K562 (cell line): ENCODE measurements around the gene CFL1. TPM values are rescaled to one million over a fixed set of nuclear protein-coding genes. Genes with fewer than 3 reads are reported as not detected.

Experiments
- ATAC-seq: fragments of 200-7000 bp; cut with Tn5 transposase; 3 replicates; pipeline ENCODE4 v1.9.1; 2020; ENCODE audit warnings: moderate library complexity
- BruUV-seq: library from RNA; stranded (reverse); fragments of 400-500 nt; replicated peaks from 2 replicates; lab custom pipeline; 2021; lab: Mats Ljungman, UMichigan
- CTCF ChIA-PET: fragments of 300-600 bp; formaldehyde crosslinking; extraction: SDS; loops from one replicate; lab custom pipeline; 2021; ENCODE audit warnings: low intra/inter-chr PET ratio; lab: Yijun Ruan, JAX
- POLR2A ChIA-PET: fragments of 300-600, 350-650 bp; sonication (Branson Sonifier 250); formaldehyde crosslinking; extraction: SDS; loops from one replicate; lab custom pipeline; 2021; ENCODE audit warnings: antibody characterized with exemption, inconsistent platforms; lab: Yijun Ruan, JAX
- DNase-seq, 4 experiments: peaks; one replicate each; pipeline versions ENCODE4 v3.0.0 to v3.0.0-alpha.2; 2011 to 2018; ENCODE audit warnings: low spot score in 3 of 4, mixed read lengths in 3 of 4; ENCODE audit errors: extremely low read depth in 1 of 4
- FAIRE-seq: peaks from 2 replicates; lab custom pipeline; 2011; peaks lifted over from hg19 to GRCh38; lab: Jason Lieb, UNC
- H2AFZ ChIP-seq: 2 replicates; pipeline ENCODE4 v1.6.0; 2011; ENCODE audit warnings: low read depth, low read length, control low read depth, inconsistent platforms
- H3K27ac ChIP-seq: fragments of 200-600 bp; 3 replicates; pipeline ENCODE4 v1.8.0; 2011; ENCODE audit warnings: low read depth, mild to moderate bottlenecking, control low read depth, inconsistent platforms, low read length, moderate library complexity, mixed read lengths; ENCODE audit errors: extremely low read depth
- H3K27me3 ChIP-seq, 2 experiments: fragments of 300-600 bp in 1 of 2; 2 replicates in 1 of 2; 3 replicates in 1 of 2; pipeline versions ENCODE4 v1.6.0 to v1.8.0; 2011; ENCODE audit warnings: inconsistent platforms in 2 of 2, low read length in 2 of 2, mild to moderate bottlenecking in 1 of 2, mixed read lengths in 1 of 2, moderate library complexity in 1 of 2; ENCODE audit not compliant: control insufficient read depth in 2 of 2, insufficient read depth in 2 of 2
- H3K36me3 ChIP-seq: fragments of 300-600 bp; 3 replicates; pipeline ENCODE4 v1.8.0; 2011; ENCODE audit warnings: mild to moderate bottlenecking, low read length, inconsistent platforms; ENCODE audit not compliant: control insufficient read depth, insufficient read depth
- H3K4me1 ChIP-seq, 2 experiments: fragments of 200-600 bp in 1 of 2; replicated peaks in 1 of 2; 2 replicates in 1 of 2; 3 replicates in 1 of 2; pipeline versions ENCODE4 v1.5.1 to v1.8.0; 2011; ENCODE audit warnings: inconsistent platforms in 2 of 2, low read length in 2 of 2, mild to moderate bottlenecking in 1 of 2, mixed read lengths in 1 of 2, moderate library complexity in 1 of 2; ENCODE audit not compliant: control insufficient read depth in 2 of 2, insufficient read depth in 2 of 2
- H3K4me2 ChIP-seq: 2 replicates; pipeline ENCODE4 v1.6.1; 2011; ENCODE audit warnings: low read length, control low read depth, inconsistent platforms, mixed read lengths; ENCODE audit not compliant: insufficient read depth
- H3K4me3 ChIP-seq: fragments of 200-600 bp; sonication (generic), shearing (Covaris generic); 2 replicates; pipeline ENCODE4 v1.5.1; 2016; ENCODE audit warnings: control low read depth, inconsistent platforms
- H3K79me2 ChIP-seq: fragments of 200-600 bp; 3 replicates; pipeline ENCODE4 v1.8.0; 2011; ENCODE audit warnings: low read length, inconsistent platforms; ENCODE audit not compliant: control insufficient read depth, insufficient read depth
- H3K9ac ChIP-seq, 2 experiments: 2 replicates each; pipeline versions ENCODE4 v1.6.0 to v1.6.1; 2011; ENCODE audit warnings: low read depth in 2 of 2, low read length in 2 of 2, control low read depth in 1 of 2, inconsistent platforms in 1 of 2, mild to moderate bottlenecking in 1 of 2, mixed read lengths in 1 of 2; ENCODE audit not compliant: insufficient read depth in 1 of 2
- H3K9me1 ChIP-seq: one replicate; pipeline ENCODE4 v1.6.0; 2011; ENCODE audit warnings: inconsistent platforms, mild to moderate bottlenecking, low read length, moderate library complexity; ENCODE audit not compliant: control insufficient read depth, insufficient read depth
- H3K9me3 ChIP-seq: replicated peaks from 2 replicates; pipeline ENCODE4 v1.5.1; 2011; ENCODE audit warnings: low read depth, low read length, inconsistent platforms; ENCODE audit not compliant: control insufficient read depth, insufficient read depth
- H4K20me1 ChIP-seq: replicated peaks from 2 replicates; pipeline ENCODE4 v1.6.1; 2011; ENCODE audit warnings: low read length, inconsistent platforms, mixed read lengths; ENCODE audit not compliant: control insufficient read depth, insufficient read depth
- ELF1 ChIP-seq: fragments of 200-800 bp; sonication (Bioruptor generic); IDR thresholded peaks from 2 replicates; pipeline ENCODE4 v1.6.1; 2016; ENCODE audit warnings: missing genetic modification characterization, missing compliant biosample characterization
- PCBP1 ChIP-seq: fragments of 200-400 bp; formaldehyde crosslinking; IDR thresholded peaks from 2 replicates; pipeline ENCODE4 v1.6.1; 2018; ENCODE audit warnings: mild to moderate bottlenecking, low read depth, low read length; ENCODE audit not compliant: poor library complexity, severe bottlenecking
- POLR2AphosphoS5 ChIP-seq: IDR thresholded peaks from 2 replicates; pipeline ENCODE4 v1.6.1; 2011; ENCODE audit warnings: mild to moderate bottlenecking, low read depth, low read length, moderate library complexity; ENCODE audit not compliant: control insufficient read depth, insufficient read depth
- RBM22 ChIP-seq: fragments of 200-400 bp; formaldehyde crosslinking; IDR thresholded peaks from 2 replicates; pipeline ENCODE4 v1.6.1; 2018; ENCODE audit warnings: low read length, low read depth; ENCODE audit not compliant: poor library complexity, severe bottlenecking
- ZKSCAN1 ChIP-seq: fragments of 150-350 bp; IDR thresholded peaks from 2 replicates; pipeline ENCODE4 v1.6.1; 2016; ENCODE audit warnings: low read depth, low read length
- WGBS: fragments of 100-300 bp; shearing (Covaris generic); methylation state at CpG from one replicate; pipeline ENCODE4 v1.1.6; 2016; ENCODE audit warnings: low coverage, mixed read lengths; ENCODE audit not compliant: insufficient coverage; ENCODE audit errors: missing lambda C conversion rate; 5-methylcytosine and 5-hydroxymethylcytosine counted together
- in situ Hi-C: fragments of 300-500 bp; cut with MboI; formaldehyde crosslinking; loops from 4 replicates; pipeline ENCODE4 v1.15.0; 2018; ENCODE audit warnings: inconsistent platforms, mixed read lengths
- intact Hi-C: fragments of 100-400 bp; cut with micrococcal nuclease; formaldehyde crosslinking; loops from 2 replicates; pipeline ENCODE4 v1.14.2; 2022
- polyA plus RNA-seq, 8 experiments: library from polyadenylated mRNA; depleted of rRNA in 4 of 8; stranded (reverse) in 5 of 8; unstranded in 3 of 8; fragments of >200 nt; fragmentation: Nextera tagmentation in 2 of 8; fragmentation: Illumina TruSeq in 1 of 8; extraction: Ambion mirVana in 2 of 8; extraction: Trizol in 1 of 8; gene quantifications; 2 replicates each; pipeline versions ENCODE4 v1.2.1 to v1.2.3, GENCODE V29; 2011 to 2014; ENCODE audit warnings: inconsistent platforms in 1 of 8, missing spikeins in 1 of 8
- total RNA-seq, 7 experiments: library from RNA; depleted of rRNA in 6 of 7; stranded (reverse); fragments of >200 nt in 6 of 7; fragmentation: Illumina TruSeq in 2 of 7; extraction: Trizol in 2 of 7; gene quantifications; 2 replicates each; pipeline versions ENCODE4 v1.2.1 to v1.2.3, GENCODE V29; 2011 to 2021; ENCODE audit warnings: low replicate concordance in 1 of 7

Gene CFL1
- total and polyA plus RNA-seq, 9 of the 15 experiments (the other 6 are each of a cell fraction or from before 2014, with no cell fraction given), result 105 to 1,101 (median 859) TPM

- POLR2A ChIA-PET, result interaction anchor here (0.5 to 8.2 kb wide), 7 partner anchors 8 to 46 kb away, joined by 3 to 147 read pairs (median 4); partner anchors contain the start of genes CCDC85B, CTSW and FIBP
- no peaks in the 10 kb centered on the region for H4K20me1 ChIP-seq
- H3K79me2 ChIP-seq, result peaks cover 26% of the 10 kb centered on the region
- CTCF ChIA-PET, result no interaction called here
- TF ChIP-seq RBM22 (peak; percentile 31), POLR2AphosphoS5 (0 out of 2 replicates have a peak, but pooled peaks have one; percentile 5), ZKSCAN1 (0 out of 2 replicates have a peak, but pooled peaks have one; percentile 60), ELF1 (tag) (no peak), PCBP1 (peak; percentile 3)
- no peaks in the 10 kb centered on the region; a peak in 1 of 5 replicates for H3K27me3 ChIP-seq
- H3K4me3 ChIP-seq, result no peak overlapping the region
- no peaks in the 10 kb centered on the region for H3K9me1 ChIP-seq
- H3K4me2 ChIP-seq, result no peak overlapping the region
- H3K27ac ChIP-seq, result no peak overlapping the region
- in situ Hi-C loops (no loop called here), intact Hi-C loops (no loop called here)
- BruUV-seq, result no TSS peak
- no peak for ATAC-seq
- H3K4me1 ChIP-seq, result peaks cover 22 to 79% of the 10 kb centered on the region in 2 experiments
- FAIRE-seq, result no peak
- no peak overlapping the region for H2AFZ ChIP-seq
- no peaks in the 10 kb centered on the region for H3K9me3 ChIP-seq
- 86% methylated on average over 12 of the region's 12 CpGs for WGBS
- peaks cover 72% of the 10 kb centered on the region; the same call in 2 of the 3 replicates for H3K36me3 ChIP-seq
- DNase-seq, result no peak
- H3K9ac ChIP-seq, result peak overlapping the region in 1 of 2 experiments; percentile 7; a peak in 1 of 4 replicates
Observed at GRCh38 chr11:65863889-65864705, 6.1 kb upstream of the CFL1 start.
